NCI-H2171 treated with DMSO at 0.1 percent for 48 hours (cell line): ENCODE results near the gene H2AZ1.

ENCODE experiments used
- DNase-seq: peaks from one replicate; lab custom pipeline; 2025; lab: John Stamatoyannopoulos, UW

Gene H2AZ1

DNA sequence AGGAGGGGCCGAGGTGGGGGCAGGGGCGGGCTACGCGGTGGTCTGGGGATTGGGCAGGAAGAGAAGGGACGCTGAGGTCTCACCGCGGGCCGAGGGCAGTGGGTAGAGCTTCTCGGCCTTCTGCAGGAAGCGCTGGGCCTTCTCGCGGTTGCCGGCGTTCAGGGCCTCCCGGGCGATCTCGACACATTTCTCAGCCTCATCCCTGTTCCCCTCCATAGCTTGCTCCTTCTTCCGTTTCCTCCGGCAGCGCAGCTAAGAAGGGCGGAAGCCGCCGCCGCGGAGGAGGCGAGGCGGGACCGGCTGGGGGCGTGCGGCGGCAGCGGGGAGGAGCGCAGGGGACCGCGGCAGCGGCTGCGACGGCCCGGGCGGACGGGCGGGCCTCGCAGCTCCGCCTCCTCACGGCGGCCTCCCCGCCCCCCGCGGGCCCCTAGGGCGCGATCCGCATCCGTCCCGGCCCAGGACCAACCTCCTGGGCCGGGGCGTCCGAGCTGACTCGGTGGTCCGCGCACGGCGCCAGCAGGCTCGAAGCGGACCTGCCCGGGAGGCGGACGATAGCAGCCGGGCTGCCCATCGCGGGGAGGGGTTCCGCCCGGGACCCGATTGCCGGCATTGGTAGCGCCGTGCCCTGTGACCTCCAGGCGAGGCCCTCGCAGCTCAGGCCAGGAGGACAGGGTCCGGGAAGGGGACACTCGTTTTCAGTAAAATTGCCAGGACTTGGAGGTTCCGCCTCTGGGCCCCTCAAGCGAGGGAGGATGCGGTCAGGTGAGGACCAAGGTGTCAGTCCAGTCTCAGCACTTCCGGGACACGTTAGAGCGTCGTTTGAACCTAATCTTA lies 3.5 kb downstream of the H2AZ1 start, which contains the start of gene DNAJB14:
DNAJB14 (minus strand) TSS at position 263 of the 834 bp plus-strand sequence; CDS start at position 216, 47 bp downstream.
- DNase-seq: peak; percentile 42

DNA sequence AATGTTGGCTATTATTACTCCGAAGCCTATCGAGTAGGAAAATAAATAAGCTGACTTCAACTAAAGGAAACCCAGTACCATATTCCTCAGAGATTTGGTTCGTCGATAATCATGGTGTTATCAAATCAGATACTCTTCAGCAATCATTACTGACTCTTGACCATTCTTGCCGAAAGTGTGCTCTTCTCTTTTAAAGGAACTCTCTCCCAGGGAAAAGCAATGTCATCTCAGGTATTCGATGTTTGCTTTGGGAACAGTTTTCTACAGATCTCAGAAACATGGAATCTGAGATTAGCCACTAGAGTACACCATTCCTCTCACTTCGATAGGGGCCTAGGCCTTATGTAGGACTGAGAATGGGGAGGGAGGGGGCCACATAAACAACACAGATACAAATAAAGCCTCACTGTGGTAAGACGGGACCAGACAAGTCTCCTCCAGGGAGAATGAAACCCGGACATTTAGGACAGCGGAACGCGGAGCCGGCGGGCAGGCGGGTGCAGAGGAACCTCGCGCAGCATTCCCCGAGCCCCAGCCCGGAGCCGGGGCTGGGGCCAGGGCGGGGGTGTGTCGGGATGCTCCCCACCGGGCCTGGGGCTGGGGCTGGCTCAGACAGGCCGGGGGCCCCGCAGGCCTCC lies 4.2 kb downstream of the H2AZ1 start:
- peak; percentile 16 for DNase-seq

DNA sequence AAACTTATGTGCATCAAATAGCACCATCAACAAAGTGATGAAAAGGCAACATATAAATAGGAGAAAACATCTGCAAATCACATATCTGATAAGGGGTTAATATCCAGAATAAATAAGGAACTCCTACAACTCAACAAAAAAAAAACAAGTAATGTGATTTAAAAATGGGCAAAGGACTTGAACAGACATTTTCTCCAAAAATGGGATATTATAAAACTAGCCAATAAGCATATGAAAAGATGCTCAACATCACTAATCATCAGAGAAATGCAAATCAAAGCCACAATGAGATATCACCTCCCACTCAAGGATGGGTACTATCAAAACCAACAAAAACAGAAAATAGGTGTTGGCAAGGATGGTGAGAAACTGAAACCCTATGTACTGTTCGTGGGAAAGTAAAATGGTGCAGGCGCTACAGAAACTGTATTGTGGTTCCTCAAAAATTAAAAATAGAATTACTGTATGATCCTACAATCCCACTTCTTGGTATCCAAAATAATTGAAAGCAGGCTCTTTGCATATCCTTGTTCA lies 6.1 kb downstream of the H2AZ1 start:
- no peak for DNase-seq

DNA sequence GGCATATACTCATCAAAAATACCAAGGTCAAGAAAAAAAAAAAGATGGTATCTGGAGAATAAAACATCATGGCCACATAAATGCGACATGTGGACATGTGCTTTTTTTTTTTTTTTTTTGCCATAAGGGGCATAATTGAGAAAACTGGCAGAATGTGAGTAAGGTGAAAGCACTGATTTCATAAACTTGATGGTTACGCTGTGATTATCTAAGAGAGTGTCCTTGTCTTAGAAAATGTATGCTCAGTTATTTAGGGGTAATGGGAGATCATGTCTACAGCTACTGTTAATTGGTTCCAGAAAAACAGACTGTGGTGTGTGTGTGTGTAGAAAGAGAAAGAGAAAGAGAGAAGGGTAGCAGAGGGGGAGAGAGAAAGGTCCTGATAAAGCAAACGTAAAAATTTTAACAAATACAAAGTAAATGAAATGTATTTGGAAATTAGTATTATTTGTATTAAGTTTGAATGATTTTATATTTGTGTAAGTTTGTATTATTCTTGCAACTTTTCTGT lies 11.8 kb downstream of the H2AZ1 start:
- DNase-seq: no peak

DNA sequence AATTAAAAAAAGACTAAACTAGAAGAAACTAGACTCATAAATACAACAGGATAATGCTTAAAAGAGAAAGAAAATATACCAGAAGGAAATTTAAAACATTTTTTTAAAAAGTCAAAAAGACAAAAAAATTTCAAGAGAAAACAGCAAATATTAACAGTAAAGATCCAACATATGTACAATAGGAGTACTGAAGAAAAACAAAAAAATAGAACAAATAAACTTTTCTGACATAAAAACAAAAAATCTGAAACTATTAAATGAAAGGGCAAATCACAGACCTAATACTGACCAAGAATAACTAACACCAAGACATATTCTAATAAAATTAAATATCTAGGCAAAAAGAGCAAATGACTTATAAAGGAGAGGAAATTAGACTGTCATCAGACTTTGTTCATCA lies 15.2 kb downstream of the H2AZ1 start:
- DNase-seq: no peak

DNA sequence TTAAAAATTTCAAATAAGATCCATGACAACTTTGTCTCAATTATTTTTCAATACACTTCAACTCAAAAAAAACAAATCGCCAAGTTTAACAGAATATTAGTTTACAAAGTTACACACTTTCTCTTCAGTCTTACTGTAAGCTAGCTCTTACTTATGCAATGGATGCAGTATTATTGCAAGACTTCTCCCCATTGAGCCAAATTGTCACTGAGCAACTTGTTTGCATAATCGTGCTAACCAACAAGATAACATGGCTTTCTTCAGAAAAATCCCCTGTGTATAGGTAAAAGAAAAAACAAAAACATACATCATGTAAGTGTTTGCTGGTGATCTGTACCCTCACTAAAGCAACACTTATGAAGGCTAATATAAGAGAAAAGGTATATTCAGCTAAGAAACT lies 22.5 kb downstream of the H2AZ1 start:
- no peak for DNase-seq

DNA sequence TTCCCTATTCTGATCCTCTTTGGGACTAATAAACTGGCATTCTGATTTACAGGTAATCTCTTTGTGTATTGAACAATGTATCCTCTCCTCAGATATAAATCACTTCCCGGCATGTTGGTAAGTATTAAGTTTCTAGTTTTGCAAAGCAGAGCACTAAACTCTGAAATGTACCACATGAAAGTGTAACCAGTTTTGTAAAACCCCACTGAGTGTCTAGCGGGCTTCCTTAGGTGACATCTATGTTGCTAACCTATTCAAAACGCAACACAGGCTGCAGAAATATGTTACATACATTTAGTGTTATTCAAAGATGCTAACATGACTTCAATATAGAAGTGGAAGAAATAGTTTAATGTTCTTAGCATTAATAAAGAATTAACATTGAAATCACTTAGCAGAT lies 28.9 kb downstream of the H2AZ1 start:
- no peak for DNase-seq

DNA sequence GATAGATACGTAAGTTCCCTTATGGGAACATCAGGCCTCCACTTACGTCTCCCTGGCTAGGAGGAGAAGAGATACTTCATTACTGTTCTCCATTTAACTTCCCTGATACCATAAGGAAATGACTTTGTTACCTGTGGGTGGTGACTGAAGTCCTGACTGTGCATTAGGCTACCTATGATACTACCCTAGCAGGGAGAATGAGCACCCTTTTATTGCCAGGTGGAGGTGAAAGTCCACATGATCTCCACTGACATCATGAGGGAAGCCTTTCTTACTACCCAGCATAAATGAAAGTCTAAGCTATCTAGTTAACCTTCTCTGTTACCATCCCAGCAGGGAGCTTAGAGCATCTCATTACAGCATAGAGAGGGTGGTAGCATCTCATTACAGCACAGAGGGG lies 31.4 kb downstream of the H2AZ1 start:
- DNase-seq: no peak

DNA sequence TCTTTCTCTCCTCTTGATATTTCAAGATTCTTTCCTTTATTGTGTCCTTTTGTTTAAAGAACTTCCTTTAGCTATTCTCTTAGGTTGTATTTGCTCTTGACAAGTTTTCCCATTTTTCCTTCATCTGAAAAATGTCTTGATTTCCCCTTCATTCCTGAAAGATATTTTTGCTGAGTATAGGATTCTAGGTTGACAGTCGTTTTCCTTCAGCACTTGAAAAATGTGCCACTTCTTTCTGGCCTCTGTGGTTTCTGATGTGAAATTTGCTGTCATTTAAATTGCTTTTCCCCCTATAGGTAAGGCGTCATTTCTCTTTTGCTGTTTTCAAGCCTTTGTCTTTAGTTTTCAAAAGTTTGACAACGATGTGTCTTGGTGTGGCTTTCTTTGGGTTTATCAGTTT lies 32.5 kb downstream of the H2AZ1 start:
- DNase-seq: no peak

DNA sequence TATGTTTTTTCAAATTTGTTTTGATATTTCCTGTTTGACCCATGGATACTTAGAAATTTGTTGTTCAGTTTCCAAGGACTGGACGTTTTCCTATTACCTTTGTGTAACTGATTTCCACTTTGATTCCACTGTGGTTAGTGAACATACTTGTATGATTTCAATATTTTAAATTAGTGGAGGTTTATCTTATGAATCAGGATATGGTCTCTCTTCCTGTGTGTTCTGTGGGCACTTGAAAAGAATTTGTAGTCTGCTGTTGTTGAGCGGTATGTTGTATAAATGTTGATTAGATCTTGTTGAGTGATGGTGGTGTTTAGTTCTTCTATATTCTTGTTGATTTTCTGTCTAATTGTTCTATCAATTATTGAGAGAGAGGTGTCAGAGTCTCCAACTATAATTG lies 34.6 kb downstream of the H2AZ1 start:
- no peak for DNase-seq
